ENCODE data around the gene MRPS35.

Gene MRPS35

GRCh38 chr12:27710592-27711316 lies at the start of gene MRPS35:
Gene MRPS35, plus strand, starts transcription at chr12:27710832. Its CDS starts 12 bp downstream, at chr12:27710844.
- DNase-seq: no peak

DNA sequence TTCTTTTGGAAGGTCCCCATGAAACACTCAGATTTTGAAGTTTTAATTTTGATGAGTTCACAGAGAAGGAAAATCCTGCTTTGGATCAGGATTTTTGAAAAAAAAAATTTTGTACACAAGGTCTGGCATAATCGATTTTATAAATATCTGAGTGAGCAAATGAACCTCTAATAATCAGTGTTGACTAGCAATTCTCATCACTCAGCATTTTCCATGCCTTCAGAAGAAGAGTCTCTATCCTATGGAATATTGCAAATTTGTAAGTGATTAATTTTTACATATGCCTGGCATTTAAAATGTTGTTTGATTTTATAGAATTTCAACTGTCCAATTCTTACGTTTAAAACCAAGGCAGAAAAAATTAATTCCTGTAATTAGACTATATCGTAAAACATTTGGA lies 44.9 kb upstream of the MRPS35 start:
- DNase-seq: no peak

DNA sequence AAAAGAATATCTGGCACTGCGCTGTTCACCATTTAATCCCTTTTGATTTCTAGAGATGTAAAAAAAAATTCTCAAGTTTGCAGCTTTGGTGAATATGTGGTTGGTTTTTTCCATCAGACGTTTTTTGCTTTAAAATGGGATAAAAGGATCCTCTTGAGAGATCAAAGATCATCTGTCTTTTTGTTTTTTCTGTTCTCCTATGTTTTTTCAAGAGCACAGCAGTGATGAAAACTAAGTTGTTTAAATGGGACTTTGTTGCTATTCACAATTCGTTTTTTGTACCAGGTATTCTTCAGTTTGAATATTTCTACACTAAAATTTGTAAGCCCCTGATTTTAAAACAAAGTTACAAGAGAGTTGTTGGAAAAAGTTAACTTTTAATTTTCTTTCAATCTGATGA lies 44.1 kb upstream of the MRPS35 start:
- DNase-seq: no peak

DNA sequence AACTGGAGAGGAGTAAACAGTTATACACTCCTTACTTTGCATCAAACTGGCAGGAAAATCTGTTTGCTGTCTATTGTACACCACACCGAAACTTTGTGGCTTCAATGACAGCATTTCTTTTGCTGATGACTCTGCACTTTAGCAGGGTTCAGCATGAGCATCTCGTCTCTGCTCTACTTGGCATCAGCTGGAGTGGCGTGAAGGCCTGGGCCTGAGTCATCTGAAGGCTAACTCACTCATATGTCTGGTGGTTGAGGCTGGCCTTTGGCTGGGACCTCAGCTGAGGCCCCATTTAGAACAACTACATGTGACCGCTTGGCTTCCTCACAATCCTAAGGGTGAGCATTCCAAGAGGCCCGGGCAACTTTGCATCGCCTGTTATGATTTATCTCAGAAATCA lies 43.1 kb upstream of the MRPS35 start:
- DNase-seq: no peak

GRCh38 chr12:27672051-27672450 lies 38.6 kb upstream of the MRPS35 start:
- DNase-seq: no peak

GRCh38 chr12:27672643-27673042 lies 38.0 kb upstream of the MRPS35 start:
- DNase-seq: no peak

DNA sequence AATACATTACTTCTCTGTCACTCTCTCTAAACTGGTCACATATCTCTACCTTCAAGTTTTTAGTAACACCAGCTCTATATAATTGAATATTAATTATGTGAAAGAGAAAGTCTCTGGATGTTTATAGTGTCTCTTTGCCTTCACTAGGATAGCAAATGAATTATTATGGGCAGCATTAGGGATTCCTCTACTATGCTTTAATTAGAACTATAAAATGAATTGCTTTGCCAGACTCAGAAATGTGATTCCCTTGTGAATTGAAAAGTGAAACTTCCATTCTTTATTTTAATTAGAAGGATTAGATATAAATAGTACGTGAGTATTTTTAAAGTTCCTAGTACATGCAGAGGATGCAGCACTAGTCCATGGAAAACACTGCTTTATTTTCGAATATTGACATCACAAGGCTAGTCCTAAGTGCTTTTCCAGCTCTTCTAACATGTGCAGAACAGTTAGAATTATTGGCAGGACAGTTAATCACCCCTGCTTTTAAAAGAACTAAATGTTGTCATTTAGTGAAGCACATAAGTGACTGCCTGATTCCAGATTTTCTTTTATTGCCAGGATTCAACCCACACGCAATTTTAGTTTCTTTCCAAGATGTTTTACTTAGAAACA lies 37.4 kb upstream of the MRPS35 start:
- DNase-seq: no peak

GRCh38 chr12:27674989-27675388 lies 35.6 kb upstream of the MRPS35 start:
- DNase-seq: no peak

GRCh38 chr12:27680619-27681018 lies 30.0 kb upstream of the MRPS35 start:
- no peak for DNase-seq

DNA sequence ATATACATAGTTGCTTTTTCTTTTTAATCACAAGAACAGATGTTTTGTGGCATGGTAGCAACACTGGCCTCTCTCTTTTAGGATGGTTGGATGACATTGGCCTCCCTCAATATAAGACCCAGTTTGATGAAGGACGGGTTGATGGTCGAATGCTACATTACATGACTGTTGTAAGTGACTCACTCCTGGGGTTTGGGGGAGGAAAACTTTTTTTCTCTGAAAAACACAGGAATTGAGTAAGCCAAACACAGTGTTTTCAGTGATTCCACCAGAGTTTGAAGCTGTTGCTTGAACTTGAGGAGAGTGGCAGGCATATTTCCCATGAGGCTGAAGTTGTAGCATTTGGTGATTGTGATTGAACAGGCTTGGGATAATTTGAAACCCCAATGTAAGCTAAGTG lies 28.1 kb upstream of the MRPS35 start:
- DNase-seq: no peak

DNA sequence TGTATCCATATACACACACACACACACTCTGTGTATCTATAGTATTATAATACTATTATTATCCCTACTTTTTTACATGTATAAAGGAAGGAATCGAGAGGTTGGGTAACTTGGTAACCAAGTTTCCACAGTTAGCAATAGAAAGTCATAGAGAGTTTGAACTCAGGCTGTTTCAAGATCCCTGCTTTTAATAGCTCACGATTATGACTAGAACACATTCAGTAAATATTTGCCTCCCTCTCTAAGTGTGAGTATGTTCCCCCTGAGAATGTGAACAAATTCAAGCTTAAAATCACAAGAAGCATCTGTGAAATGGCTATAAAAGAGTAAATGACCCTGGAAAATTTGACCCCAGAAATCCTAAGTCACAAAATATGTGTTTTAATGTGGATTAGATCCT lies 25.4 kb upstream of the MRPS35 start:
- DNase-seq: no peak

GRCh38 chr12:27686147-27686546 lies 24.5 kb upstream of the MRPS35 start:
- no peak for DNase-seq

DNA sequence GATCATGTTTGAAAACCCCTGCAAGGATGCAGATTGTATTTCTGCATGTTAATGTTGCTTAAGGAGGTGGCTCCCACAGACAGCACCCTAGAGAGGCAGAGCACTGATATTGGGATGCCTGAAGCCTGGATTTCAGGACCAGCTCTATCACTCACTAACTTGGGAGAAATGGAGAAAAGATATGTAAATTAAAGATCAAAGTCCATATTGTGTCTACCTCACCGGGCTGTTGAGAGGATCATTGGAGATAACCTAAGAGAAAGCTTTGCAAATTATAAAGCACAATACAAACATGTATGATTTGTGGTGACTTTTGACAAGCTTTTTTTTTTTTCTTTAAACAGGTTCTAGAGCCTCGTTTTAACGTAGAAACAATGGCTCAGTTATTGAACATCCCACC lies 22.0 kb upstream of the MRPS35 start:
- no peak for DNase-seq

- DNase-seq: no peak
Observed at GRCh38 chr12:27689558-27690180, 21.0 kb upstream of the MRPS35 start.

DNA sequence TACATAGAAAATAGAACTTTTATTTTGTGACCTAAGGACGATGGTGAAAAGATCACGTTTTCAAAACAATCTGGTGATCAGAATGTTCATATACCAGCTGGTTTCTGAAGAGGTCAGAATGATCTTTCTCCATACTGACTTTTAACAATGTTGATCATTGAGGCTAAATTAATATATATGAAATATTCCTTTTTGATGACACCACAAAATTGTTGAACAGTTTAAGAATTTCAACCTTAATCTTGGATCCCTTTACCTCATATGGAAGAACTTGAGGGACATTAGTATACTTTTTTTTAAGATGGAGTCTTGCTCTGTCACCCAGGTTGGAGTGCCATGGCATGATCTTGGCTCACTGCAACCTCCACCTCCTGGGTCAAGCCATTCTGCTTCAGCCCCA lies 17.2 kb upstream of the MRPS35 start:
- DNase-seq: no peak

DNA sequence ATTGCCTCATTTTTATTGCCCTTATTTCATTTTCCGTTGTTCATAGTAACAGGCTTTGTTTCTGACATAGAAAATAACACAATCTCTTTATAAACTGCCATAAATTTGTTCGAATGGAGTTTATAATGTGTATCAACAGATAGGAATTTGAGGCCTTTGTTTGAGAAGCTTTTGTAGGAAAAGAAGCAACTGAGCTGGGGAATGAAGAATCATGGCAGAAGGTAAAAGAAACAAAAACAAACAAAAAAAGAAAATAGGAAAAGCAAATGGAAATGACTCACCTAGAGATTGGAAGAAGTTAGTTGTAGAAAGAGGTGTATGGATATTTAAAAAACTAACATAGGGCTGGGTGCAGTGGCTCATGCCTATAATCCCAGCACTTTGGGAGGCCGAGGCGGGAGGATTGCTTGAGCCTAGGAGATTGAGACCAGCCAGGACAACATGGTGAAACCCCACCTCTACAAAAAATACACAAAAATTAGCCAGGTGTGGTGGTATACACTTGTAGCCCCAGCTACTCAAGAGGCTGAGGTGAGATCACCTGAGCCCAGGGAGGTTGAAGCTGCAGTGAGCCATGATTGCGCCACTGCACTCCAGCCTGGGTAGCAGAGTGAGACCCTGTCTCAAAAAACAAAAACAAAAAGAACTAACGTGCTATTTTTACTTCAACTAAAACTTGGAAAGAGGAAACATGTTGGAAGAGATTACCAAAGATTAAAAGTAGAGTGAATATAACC lies 14.9 kb upstream of the MRPS35 start:
- DNase-seq: no peak

- DNase-seq: no peak
Observed at GRCh38 chr12:27696293-27696652, 14.4 kb upstream of the MRPS35 start, which contains the start of gene REP15. Gene REP15, plus strand, starts transcription at chr12:27696447. Its CDS starts 116 bp downstream, at chr12:27696563.

DNA sequence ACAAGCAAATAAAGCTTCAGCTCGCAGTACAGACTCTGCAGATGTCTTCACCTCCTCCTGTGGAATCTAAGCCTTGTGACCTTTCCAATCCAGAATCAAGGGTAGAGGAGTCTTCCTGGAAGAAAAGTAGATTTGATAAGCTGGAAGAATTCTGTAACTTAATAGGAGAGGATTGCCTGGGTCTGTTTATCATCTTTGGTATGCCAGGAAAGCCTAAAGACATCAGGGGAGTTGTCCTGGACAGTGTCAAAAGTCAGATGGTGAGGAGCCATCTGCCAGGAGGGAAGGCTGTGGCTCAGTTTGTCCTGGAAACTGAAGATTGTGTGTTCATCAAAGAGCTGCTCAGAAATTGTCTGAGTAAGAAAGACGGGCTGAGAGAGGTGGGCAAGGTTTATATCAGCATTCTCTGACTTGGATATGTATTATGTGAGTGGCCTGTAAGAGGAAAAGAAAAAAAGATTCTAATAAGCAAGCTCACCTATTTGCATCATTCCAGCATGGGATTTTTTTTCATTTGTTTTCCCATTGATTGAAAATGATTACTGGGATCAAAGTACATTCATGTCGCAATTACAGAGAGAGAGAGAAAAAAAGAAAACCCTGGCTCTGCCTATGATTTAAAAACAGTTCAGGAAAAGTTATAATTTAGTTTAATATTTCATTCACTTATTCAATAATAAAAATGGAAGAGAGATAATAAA lies 13.6 kb upstream of the MRPS35 start:
- no peak for DNase-seq

GRCh38 chr12:27703720-27704452 lies 6.7 kb upstream of the MRPS35 start:
- no peak for DNase-seq

GRCh38 chr12:27705263-27705662 lies 5.4 kb upstream of the MRPS35 start:
- DNase-seq: no peak

DNA sequence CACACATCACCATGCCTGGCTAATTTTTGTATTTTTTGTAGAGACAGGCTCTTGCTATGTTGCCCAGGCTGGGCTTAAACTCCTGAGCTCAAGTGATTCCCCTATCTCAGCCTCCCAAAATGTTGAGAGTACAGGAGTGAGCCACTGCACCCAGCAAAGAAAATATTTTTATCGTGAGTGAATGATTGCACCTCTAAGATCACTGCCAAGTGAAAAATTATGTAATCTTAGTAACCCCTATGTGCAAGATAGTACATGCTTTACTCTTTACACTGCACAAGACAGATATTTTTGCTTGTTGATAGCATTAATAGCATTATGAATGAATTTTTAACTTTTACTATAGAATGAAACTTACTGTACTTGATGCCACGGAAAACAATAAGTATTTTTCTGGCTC lies 3.4 kb upstream of the MRPS35 start:
- DNase-seq: no peak

DNA sequence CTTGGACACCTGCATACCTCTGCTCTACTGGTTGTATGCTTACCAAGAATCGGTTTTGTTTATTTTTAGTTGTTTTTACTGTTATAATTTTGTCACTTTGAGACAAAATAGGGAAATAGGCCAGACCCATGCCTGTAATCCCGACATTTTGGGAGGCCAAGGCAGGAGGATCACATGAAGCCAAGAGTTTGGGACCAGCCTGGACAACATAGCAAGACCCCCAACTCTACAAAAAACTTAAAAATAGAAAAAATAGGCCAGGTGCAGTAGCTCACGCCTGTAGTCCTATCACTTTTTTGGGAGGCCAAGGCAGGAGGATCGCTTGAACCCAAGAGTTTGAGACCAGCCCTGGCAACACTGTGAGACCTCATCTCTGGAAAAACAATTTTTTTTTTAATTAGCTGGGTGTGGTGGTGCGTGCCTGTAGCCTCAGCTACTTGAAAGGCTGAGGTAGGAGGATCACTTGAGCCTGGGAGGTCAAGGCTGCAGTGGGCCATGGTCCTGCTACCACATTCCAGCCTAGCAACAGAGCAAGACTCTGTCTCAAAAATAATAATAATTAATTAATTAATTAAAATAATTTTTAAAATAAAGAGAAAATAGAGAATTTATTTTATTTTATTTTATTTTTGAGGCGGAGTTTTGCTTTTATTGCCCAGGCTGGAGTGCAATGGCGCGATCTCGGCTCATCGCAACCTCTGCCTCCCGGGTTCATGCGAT lies 1.3 kb upstream of the MRPS35 start:
- no peak for DNase-seq

Data from NCI-H187 treated with DMSO at 0.1 percent for 48 hours (cell line).